Stimulated activated CD4-positive, alpha-beta T cell treated with anti-CD3 and anti-CD28 coated beads, Interleukin-15, amount 100 ng/mL, for 1 hour (primary cell): Measurements from ENCODE around the gene ATAD3C.
"Not testable (repeated sequence)": the region's sequence is repeated elsewhere in the genome, so short reads cannot be mapped to it uniquely, and the experiment has no call there.

ENCODE experiments used
- DNase-seq, 2 donors: peaks; one replicate each; pipeline ENCODE4 v3.0.0-alpha.2; 2020; ENCODE audit warnings: low read depth in 1 of 2, low spot score in 1 of 2

ATAD3C gene, protein sequence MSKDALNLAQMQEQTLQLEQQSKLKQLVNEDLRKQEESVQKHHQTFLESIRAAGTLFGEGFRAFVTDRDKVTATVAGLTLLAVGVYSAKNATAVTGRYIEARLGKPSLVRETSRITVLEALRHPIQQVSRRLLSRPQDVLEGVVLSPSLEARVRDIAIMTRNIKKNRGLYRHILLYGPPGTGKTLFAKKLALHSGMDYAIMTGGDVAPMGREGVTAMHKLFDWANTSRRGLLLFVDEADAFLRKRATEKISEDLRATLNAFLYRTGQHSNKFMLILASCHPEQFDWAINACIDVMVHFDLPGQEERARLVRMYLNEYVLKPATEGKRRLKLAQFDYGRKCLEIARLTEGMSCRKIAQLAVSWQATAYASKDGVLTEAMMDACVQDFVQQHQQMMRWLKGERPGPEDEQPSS

DNA sequence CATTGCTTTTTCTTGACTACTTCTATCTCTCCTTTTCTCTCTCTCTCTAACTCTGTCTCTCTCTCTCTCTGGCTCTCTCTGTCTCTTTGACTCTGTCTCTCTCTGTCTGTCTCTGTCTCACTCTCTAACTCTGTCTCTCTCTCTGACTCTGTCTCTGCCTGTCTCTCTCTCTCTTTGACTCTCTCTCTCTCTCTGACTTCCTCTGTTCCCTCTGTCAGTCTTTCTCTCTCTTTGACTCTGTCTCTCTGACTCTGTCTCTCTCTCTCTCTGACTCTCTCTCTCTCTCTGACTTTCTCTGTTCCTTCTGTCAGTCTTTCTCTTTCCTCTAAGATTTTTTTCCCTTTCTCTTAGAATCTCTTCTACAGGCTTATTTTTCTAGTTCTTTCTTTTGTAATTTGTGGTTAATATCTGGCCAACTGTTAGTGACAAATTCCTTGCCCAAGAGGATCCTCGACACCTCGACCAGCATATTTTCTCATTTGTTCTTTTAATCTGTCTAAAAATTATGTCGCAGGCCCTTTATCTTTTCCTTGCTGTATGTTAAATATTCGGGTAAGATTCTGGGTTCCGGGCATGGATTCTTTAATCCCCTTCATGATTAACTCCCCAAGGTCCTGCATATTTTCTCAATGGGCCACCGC is at the start of gene ATAD3C:
Gene ATAD3C (plus strand): TSS at position 591 of the 641 bp plus-strand sequence. CDS start 995 bp downstream, outside the sequence.
- DNase-seq: no peak

DNA sequence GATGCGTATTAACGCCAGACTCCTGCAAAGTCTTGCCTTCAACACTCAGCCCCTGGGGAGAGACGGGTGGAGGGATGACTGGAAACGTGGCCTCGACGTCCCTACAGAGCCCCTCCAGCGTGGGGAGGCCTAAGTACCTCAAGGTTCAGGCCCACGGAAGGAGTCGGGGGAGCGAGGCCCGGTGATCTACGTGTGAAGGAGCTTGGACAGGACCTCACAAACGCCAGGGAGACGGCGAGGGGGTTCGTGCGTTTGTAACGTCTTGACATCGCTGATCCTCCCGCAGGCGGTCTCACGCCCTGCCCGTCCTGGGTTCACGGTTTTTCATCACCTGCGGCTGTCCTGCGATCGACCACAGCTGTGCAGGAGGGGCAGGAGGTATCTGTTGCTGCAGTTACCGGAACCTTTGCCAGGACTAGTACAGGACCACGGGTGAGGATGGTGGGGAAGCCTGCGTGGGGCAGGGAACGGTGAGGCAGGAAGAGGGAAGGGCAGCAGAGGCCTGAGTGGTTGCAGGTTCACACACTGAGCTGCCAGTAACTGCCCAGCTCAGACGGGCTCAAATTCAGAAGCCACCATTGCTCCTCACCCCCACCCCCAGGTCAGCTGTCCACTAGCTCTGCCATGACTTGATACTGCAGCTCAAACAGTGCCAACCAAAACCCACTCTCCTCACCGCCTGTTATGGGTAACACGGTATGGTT is 49.5 kb upstream of the ATAD3C start:
- no peak for DNase-seq

DNA sequence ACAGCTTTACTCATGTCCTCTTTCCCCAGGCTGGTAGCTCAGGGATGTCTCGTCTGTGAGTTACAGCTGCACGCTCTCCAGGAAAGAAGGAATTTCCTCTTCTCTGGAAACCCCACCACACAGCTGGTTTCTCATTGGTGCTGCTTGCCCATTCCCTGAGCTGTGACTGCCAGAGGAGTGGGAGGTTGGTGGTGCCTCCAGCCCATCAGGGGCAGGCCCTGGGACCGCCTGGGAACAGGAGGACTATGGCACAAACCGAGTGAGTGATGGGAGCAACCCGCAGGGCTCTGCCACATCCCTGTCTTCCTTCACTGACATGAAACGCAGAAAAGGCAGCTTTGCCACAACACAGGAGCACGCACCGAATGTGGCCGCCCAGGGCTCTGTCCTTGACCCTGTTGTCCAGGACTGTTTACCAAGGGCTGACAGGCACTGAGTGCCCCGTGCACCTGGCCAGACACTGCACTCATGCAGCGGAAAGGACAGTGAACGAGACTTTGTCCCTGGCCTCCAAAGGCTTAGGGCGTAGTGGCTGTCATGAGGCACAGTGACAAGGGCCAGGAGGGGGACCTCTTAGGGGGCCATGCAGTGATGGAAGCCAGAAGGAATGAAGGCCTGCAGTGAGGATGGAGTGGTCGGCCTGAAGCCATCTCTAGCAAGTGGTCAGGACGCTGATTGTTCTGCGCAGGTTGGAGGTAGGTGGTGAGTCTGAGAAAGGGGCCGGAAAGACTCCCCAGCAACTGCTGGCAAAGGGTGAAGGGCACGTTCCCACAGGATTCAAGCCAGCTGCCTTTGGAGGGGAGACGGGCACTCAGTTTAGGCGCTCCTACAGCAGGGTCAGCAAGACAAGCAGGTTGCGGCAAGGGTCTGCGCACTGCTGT is 48.7 kb upstream of the ATAD3C start:
- no peak for DNase-seq

DNA sequence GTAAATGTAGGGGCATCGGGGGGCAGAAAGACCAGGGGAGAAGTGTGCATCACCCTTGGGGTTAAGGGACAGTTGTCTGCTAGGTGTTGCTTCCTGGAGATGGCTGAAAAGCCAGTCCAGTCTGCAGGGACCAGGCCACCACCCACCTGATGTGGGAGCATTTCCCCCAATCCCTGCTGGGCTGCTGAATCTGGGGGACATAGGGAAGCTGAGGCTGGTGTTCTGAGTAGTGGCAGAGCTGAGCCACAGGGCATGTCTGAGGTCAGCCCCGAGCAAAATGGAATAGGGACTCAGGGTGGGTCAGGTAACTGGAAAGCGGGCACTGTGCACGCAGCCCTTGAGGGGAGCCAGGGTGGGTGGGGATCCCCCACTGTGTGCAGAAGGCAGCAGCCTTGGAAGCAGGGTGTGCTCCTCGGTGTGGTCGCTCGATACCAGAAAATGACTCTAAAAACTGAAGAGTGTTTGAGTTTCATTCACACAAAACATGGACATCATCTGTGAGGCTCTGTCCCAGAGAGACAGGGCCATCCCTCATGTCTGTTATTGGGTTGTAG is 48.0 kb upstream of the ATAD3C start:
- DNase-seq: no peak

DNA sequence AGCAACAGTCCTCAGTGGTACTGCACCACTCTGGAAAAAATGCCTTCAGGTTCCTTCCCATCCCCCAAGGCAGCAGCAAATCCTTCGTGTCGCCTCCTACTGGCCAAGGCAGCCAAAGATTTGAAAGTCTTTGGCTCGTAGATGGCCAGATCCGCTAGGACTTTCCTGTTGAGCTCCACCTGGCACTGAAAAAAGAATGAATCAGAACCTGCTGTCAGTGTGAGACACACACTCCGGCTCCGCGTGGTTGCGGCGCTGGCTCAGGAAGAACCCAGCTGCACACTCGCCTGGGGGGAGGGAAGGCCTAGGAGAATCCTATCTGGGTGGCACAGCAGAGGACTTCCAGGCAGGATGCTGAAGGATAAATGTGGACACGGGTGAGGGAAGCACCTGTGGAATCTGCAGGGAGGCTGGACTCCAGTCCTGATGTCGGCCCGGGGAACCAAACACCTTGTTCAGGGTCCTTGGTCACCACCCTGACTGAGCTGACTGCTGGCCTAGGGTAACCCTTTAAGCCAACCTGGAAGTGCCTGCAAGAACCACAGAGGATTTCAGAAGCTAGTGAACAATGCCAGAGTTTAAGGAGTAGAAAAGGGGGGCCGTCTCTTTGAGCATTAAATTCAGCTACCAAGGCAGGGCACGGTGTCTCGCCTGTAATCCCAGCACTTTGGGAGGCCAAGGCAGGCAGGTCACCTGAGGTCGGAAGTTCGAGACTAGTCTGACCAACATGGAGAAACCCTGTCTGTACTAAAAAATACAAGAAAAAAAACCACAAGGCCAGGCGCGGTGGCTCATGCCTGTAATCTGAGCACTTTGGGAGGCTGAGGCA is 47.2 kb upstream of the ATAD3C start:
- DNase-seq: no peak

DNA sequence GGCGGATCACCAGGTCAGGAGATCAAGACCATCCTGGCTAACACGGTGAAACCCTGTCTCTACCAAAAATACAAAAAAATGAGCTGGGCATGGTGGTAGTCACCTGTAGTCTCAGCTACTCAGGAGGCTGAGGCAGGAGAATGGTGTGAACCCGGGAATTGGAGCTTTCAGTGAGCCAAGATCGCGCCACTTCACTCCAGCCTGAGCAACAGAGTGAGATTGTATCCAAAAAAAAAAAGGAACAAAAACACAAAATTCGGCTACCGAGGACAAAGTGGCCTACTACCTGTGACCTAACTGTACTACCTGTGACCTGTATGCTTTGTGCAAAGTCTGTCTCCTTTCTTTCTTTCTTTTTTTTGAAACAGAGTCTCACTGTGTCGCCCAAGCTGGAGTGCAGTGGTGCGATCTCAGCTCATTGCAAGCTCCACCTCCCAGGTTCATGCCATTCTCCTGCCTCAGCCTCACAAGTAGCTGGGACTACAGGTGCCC is 46.5 kb upstream of the ATAD3C start:
- DNase-seq: not testable (repeated sequence)

DNA sequence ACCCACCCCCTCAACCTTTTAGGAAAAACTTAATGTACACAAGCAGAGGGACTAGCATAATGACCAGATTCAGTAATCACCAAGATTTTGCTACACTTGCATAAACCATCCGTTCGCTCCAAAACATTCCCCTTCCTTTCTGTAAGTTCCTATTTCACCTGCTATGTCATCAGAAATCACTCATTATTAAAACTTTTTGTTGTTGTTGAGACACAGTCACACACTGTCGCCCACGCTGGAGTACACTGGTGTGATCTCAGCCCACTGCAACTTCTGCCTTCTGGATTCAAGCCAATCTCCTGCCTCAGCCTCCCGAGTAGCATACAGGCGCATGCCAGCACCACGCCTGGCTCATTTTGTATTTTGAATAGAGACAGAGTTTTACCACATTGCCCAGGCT is 45.8 kb upstream of the ATAD3C start:
- no peak for DNase-seq

DNA sequence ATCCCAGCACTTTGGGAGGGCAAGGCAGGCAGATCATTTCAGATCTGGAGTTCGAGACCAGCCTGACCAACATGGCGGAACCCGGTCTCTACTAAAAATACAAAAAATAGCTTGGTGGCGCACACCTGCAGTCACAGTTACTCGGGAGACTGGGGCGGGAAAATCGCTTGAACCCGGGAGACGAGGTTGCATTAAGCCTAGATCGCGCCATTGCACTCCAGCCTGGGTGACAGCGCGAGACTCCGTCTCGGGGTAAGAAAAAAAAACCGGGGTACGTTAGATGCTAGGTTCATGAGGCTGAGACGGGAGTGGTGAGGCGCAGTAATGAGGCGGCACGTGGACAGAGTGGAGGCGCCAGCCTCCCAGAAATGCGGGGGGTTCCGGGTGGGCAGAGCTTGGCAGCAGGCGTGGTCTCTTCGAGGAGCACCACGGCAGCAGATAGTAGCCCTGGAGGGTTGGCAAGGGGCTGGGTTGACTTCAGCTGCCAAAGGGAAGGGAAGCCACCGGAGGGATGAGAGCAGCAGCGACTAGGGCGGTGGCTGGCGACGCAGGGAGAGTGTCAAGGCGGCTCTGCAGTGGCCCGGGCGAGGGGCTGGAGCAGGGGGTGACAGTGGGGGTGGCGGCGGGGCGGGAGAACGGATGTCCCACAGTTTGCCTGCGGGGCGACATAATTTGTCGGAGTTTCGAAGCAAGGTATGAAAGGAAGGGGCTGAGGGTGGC is 43.2 kb upstream of the ATAD3C start:
- no peak for DNase-seq

DNA sequence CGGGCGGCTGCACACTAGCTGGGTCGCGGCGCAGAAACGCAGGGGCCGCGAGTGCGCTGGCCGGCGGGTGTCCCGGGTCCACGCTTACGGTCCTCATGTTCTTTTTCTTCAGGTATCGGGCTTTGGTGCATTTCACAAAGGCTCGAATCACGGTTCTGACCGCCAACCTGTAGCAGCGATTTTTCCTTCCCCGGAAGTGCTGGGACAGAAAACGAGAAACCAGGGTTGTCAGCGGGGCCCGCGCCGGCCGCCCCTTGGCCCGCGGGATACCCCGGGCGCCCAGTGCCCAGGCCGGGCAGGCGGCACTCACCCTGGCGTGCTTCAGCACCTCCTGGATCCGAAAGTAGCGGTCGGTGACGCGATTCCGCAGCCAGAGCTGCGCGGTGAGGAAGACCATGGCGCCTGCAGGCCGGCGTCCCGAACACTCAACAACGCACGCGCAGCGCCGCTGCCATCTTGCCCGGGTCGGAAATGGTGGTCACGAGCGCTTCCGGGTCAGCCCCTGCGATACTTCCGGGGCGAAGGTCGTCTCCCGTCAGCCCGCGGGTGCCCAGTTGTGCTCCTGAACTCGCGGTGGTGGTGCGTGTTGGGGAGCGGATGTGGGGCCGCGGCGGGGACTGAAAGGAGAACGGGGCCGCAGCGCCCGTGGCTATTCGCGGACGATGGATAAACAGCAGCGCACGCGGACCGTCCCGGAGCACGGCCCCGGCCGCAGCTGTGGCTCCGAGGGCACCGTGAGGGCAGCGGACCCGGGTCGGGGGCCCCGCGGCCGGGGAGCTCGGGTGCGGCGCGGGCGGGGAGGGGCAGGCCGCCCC is 42.5 kb upstream of the ATAD3C start, which contains the start of gene MRPL20:
Gene MRPL20 (minus strand): TSS at position 473 of the 815 bp plus-strand sequence. CDS start 76 bp downstream, at position 397.
- DNase-seq: peak; percentile 86 to 93

DNA sequence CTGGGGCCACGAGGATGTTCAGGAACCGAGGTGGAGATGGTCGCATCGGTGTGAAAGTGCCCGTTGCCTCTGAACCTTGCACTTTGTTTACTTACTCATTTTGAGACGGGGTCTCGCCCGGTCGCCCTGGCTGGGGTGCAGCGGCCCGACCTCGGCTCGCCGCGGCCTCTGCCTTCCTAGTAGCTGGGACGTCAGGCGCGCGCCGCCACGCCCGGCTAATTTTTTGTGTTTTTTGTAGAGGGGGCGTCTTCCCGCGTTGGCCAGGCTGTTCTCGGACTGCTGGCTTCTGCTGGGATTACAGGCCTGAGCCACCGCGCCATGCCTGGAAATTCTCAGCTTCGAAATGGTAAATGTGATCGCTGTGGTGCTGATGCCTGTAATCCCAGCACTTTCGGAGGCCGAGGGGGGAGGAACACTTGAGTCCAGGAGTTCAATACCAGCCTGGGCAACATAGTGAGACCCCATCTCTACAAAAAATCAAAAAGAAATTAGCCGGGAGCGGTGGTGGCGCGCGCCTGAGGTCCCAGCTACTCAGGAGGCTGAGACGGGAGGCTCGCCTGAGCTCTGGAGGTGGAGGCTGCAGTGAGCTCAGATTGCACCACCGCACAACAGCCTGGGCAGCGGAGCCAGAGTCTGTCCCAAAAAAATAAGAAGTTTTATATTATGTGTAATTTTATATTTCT is 41.7 kb upstream of the ATAD3C start:
- no peak for DNase-seq

DNA sequence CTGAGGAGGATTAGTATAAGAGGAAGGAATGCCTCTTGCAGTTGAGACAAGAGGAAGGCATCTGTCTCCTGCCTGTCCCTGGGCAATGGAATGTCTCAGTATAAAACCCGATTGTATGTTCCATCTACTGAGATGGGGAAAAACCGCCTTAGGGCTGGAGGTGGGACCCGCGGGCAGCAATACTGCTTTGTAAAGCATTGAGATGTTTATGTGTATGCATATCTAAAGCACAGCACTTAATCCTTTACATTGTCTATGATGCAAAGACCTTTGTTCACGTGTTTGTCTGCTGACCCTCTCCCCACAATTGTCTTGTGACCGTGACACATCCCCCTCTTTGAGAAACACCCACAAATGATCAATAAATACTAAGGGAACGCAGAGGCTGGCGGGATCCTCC is 39.3 kb upstream of the ATAD3C start:
- DNase-seq: not testable (repeated sequence)

DNA sequence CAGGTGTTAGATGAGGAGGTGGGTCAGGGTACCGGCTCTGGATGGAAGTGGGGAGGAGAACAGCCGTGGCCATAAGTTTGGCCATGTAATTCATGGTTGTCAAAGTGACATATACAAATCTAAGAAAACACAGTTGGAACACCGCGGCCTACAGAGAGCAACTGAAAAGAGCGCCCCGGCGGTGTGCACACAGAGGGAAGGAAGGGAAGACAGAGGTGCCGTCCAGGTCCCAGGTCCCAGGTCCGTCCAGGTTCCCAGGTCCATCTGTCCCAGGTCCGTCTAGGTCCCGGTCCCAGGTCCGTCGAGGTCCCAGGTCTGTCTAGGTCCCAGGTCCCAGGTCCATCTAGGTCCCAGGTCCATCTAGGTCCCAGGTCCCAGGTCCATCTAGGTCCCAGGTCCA is 37.9 kb upstream of the ATAD3C start:
- DNase-seq: no peak

DNA sequence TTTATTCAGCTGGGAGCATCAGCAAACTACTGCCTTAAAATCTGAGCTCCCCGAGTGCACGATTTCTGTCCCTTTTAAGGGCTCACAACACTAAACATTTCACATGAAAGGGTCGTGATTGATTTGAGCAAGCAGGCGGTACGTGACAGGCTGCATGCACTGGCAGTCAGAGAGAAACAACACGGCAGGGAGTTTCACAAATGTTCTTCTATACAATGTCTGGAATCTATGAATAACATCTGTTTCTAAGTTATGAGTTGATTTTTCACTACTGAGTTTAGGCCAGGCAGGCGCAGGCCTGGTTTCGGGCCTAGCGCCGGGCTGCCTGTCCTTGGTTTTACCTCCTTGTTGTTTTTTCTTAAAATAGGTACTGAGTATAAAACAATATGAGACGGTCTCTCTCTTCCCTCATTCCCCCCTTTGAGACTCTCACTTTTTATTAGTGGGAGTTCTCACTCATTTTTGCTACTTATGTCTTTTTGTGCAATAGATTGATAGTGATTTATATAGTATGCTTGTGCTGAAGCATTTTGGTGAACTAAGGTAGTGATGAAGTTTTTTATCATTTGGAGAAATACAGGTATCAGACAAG is 37.1 kb upstream of the ATAD3C start:
- not testable (repeated sequence) for DNase-seq

DNA sequence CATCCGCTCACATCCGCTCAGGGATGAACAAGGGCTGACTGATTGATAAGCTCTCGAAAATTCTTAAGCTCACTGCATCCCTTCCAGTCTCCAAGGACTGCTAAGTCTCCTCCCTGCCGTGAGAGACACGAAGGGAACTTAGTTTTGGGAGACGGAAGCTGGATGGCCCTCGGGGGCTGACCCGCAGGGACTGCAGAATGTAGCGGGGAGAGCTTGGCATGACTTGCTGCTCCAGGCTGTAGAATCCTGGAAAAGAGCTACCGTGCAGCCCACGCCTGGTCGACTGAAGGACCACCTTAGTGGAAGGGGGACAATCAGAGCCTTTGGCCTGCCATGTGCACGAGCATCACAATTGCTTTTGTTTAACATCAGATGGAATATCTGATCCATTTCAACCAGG is 33.7 kb upstream of the ATAD3C start:
- no peak for DNase-seq

DNA sequence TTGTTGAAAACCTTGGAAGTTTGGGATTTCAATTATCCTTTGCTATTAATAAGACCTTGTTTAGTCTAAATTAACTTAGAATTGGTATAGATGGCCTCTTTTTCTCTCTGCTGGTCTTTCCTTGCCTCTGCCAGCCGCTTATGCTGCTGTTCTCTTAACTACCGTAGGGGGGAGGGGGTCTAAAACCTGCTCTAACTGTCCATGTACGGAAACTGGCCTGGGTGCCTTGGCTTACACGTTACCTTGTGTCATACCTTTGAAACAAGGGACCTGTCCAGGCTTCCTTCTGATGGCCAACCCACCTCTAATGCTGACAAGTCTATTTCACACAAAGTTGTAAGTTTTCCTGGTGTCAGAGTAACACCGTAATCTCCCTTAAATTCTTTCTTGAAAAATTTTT is 32.1 kb upstream of the ATAD3C start:
- DNase-seq: not testable (repeated sequence)

DNA sequence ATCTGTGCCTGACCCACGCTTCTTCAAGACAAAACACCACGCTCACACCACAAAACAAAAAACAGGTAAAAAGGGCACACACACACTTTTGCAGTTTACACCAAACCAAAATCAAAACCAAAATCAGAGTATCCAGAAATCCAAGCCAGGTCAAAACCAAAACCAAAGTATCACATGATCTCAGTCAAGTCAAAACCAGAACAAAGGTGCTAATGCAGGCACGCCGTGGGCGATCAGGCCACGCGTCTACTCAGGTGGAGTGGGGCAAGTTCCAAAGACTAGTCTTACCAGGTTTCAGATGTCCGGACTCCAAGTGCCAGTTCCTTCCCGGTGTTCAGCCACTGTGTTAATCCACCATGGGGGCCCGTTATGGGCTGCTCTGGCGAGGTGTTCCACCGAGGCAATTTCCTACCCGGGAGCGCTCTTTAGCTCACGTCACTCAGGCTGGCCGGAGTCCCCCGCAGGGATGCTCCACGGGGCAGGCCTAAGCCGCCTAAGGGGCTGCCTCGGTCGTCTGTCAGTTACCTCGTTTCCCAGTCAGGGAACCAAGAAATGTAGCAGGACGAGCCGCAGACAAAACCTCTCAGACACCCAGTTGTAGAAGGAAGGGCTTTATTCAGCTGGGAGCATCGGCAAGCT is 31.5 kb upstream of the ATAD3C start:
- DNase-seq: not testable (repeated sequence)
